Duodenal mucosa (tissue), 2 donors: ENCODE measurements around the gene CNOT6L.
"Not testable (repeated sequence)": the region's sequence is repeated elsewhere in the genome, so short reads cannot be mapped to it uniquely, and the experiment has no call there.

Experiments used
- H3K27ac ChIP-seq: one replicate; pipeline ENCODE4 v1.7.0; 2013; ENCODE audit warnings: low read depth, low read length
- H3K27me3 ChIP-seq, 2 donors: one replicate each; pipeline ENCODE4 v1.7.0; 2013; ENCODE audit warnings: low read length in 2 of 2, control low read depth in 1 of 2; ENCODE audit not compliant: insufficient read depth in 2 of 2, control insufficient read depth in 1 of 2
- H3K36me3 ChIP-seq, 2 donors: one replicate each; pipeline ENCODE4 v1.7.0; 2013; ENCODE audit warnings: low read length in 2 of 2, control low read depth in 1 of 2; ENCODE audit not compliant: insufficient read depth in 2 of 2, control insufficient read depth in 1 of 2
- H3K4me1 ChIP-seq, 2 donors: one replicate each; pipeline ENCODE4 v1.7.0; 2013; ENCODE audit warnings: low read length in 2 of 2, control low read depth in 1 of 2; ENCODE audit not compliant: insufficient read depth in 2 of 2, control insufficient read depth in 1 of 2
- H3K4me3 ChIP-seq, 2 donors: one replicate each; pipeline ENCODE4 v1.7.0; 2013; ENCODE audit warnings: low read length in 2 of 2, low read depth in 1 of 2
- H3K9ac ChIP-seq, 2 donors: one replicate each; pipeline ENCODE4 v1.7.0; 2013; ENCODE audit warnings: low read length in 2 of 2, low read depth in 1 of 2
- H3K9me3 ChIP-seq, 2 donors: one replicate each; pipeline ENCODE4 v1.7.0; 2013; ENCODE audit warnings: low read length in 2 of 2, control low read depth in 1 of 2; ENCODE audit not compliant: control insufficient read depth in 1 of 2

Gene CNOT6L

GRCh38 chr4:77787969-77788368, 31.2 kb downstream of the CNOT6L start:
- H3K27me3 ChIP-seq = no peaks in the 10 kb centered on the region
- H3K9ac ChIP-seq = no peak overlapping the region
- no peaks in the 10 kb centered on the region for H3K9me3 ChIP-seq
- no peaks in the 10 kb centered on the region for H3K36me3 ChIP-seq
- peaks cover 6 to 7% of the 10 kb centered on the region in 2 donors for H3K4me1 ChIP-seq
- H3K4me3 ChIP-seq = no peak overlapping the region
- H3K27ac ChIP-seq = no peak overlapping the region

- H3K4me3 ChIP-seq = no peak overlapping the region
- no peaks in the 10 kb centered on the region for H3K27me3 ChIP-seq
- H3K27ac ChIP-seq = no peak overlapping the region
- H3K9me3 ChIP-seq = no peaks in the 10 kb centered on the region
- H3K4me1 ChIP-seq = peaks cover 6 to 10% of the 10 kb centered on the region in 2 donors
- no peak overlapping the region for H3K9ac ChIP-seq
- H3K36me3 ChIP-seq = no peaks in the 10 kb centered on the region
Observed at GRCh38 chr4:77785669-77786068, 33.5 kb downstream of the CNOT6L start.

- Histone ChIP-seq H3K4me3 (no peak overlapping the region), H3K9ac (no peak overlapping the region), H3K27me3 (no peaks in the 10 kb centered on the region), H3K9me3 (no peaks in the 10 kb centered on the region), H3K36me3 (no peaks in the 10 kb centered on the region), H3K4me1 (peaks cover 6 to 10% of the 10 kb centered on the region in 2 donors), H3K27ac (no peak overlapping the region)
Observed at GRCh38 chr4:77783895-77784294, 35.3 kb downstream of the CNOT6L start.

- Histone ChIP-seq H3K27ac (no peak overlapping the region), H3K9ac (no peak overlapping the region), H3K36me3 (no peaks in the 10 kb centered on the region), H3K27me3 (no peaks in the 10 kb centered on the region), H3K9me3 (no peaks in the 10 kb centered on the region), H3K4me1 (peaks cover 12% of the 10 kb centered on the region in 2 donors), H3K4me3 (no peak overlapping the region)
Observed at GRCh38 chr4:77782102-77782835, 36.9 kb downstream of the CNOT6L start.

GRCh38 chr4:77780762-77781161, 38.4 kb downstream of the CNOT6L start:
- not testable (repeated sequence) for H3K4me3 ChIP-seq, H3K27ac ChIP-seq, H3K27me3 ChIP-seq, H3K9me3 ChIP-seq, H3K36me3 ChIP-seq, H3K9ac ChIP-seq
- H3K4me1 ChIP-seq = peaks cover 21 to 22% of the 10 kb centered on the region in 2 donors

- Histone ChIP-seq H3K36me3 (peaks cover 0 to 11% of the 10 kb centered on the region in 2 donors), H3K4me1 (peaks cover 11 to 16% of the 10 kb centered on the region in 2 donors), H3K9ac (no peak overlapping the region), H3K27ac (no peak overlapping the region), H3K4me3 (peak overlapping the region in 1 of 2 donors; percentile 26), H3K27me3 (no peaks in the 10 kb centered on the region), H3K9me3 (no peaks in the 10 kb centered on the region)
Observed at GRCh38 chr4:77777135-77777807, 41.9 kb downstream of the CNOT6L start.

- no peak overlapping the region for H3K27ac ChIP-seq
- peak overlapping the region; percentile 26 to 39 for H3K4me3 ChIP-seq
- H3K9ac ChIP-seq = no peak overlapping the region
- peaks cover 0 to 19% of the 10 kb centered on the region in 2 donors for H3K36me3 ChIP-seq
- no peaks in the 10 kb centered on the region for H3K9me3 ChIP-seq
- no peaks in the 10 kb centered on the region for H3K27me3 ChIP-seq
- peaks cover 11 to 16% of the 10 kb centered on the region in 2 donors for H3K4me1 ChIP-seq
Observed at GRCh38 chr4:77776182-77777134, 42.7 kb downstream of the CNOT6L start.

GRCh38 chr4:77773101-77773500, 46.1 kb downstream of the CNOT6L start:
- H3K27ac ChIP-seq = no peak overlapping the region
- no peaks in the 10 kb centered on the region for H3K9me3 ChIP-seq
- peaks cover 0 to 27% of the 10 kb centered on the region in 2 donors for H3K36me3 ChIP-seq

GRCh38 chr4:77771566-77771965, 47.6 kb downstream of the CNOT6L start:
- H3K9ac ChIP-seq = no peak overlapping the region
- no peaks in the 10 kb centered on the region for H3K9me3 ChIP-seq
- H3K4me1 ChIP-seq = peaks cover 2 to 3% of the 10 kb centered on the region in 2 donors
- no peaks in the 10 kb centered on the region for H3K27me3 ChIP-seq
- H3K36me3 ChIP-seq = peaks cover 0 to 27% of the 10 kb centered on the region in 2 donors
- no peak overlapping the region for H3K4me3 ChIP-seq
- no peak overlapping the region for H3K27ac ChIP-seq

More at GRCh38 chr4:77773101-77773500, 46.1 kb downstream of the CNOT6L start:
- Histone ChIP-seq H3K4me1 (peaks cover 11 to 16% of the 10 kb centered on the region in 2 donors), H3K4me3 (no peak overlapping the region), H3K27me3 (no peaks in the 10 kb centered on the region), H3K9ac (no peak overlapping the region)
